Parathyroid adenoma (tissue), 2 donors: Measurements from ENCODE around the gene TRMT61A.
A peak's percentile ranks its signal among the peaks of the same experiment; 100 is the strongest.

Experiments
- H2AFZ ChIP-seq: fragments of 300-600 bp; sonication (generic); one replicate; pipeline ENCODE4 v1.7.0; 2017; ENCODE audit warnings: antibody characterized with exemption, mild to moderate bottlenecking
- H3K27ac ChIP-seq: fragments of 300-600 bp; sonication (generic); one replicate; pipeline ENCODE4 v1.7.0; 2017
- H3K27me3 ChIP-seq: fragments of 300-600 bp; sonication (generic); one replicate; pipeline ENCODE4 v1.7.0; 2017; ENCODE audit warnings: low read length; ENCODE audit not compliant: control insufficient read depth, insufficient read depth
- H3K36me3 ChIP-seq: fragments of 300-600 bp; sonication (generic); one replicate; pipeline ENCODE4 v1.7.0; 2017; ENCODE audit warnings: low read length; ENCODE audit not compliant: control insufficient read depth, insufficient read depth
- H3K4me1 ChIP-seq: fragments of 300-600 bp; sonication (generic); one replicate; pipeline ENCODE4 v1.7.0; 2017; ENCODE audit warnings: control low read depth
- H3K4me2 ChIP-seq: fragments of 300-600 bp; sonication (generic); one replicate; pipeline ENCODE4 v1.7.0; 2017; ENCODE audit warnings: low read length
- H3K4me3 ChIP-seq: fragments of 300-600 bp; sonication (generic); one replicate; pipeline ENCODE4 v1.7.0; 2017; ENCODE audit warnings: low read depth, low read length
- H3K79me2 ChIP-seq: fragments of 300-600 bp; sonication (generic); one replicate; pipeline ENCODE4 v1.7.0; 2017; ENCODE audit warnings: control low read depth
- H3K9ac ChIP-seq: fragments of 300-600 bp; sonication (generic); one replicate; pipeline ENCODE4 v1.7.0; 2017; ENCODE audit warnings: mild to moderate bottlenecking
- H3K9me3 ChIP-seq: fragments of 300-600 bp; sonication (generic); one replicate; pipeline ENCODE4 v1.7.0; 2017; ENCODE audit warnings: low read length; ENCODE audit not compliant: control insufficient read depth
- CTCF ChIP-seq: fragments of 300-600 bp; sonication (generic); IDR thresholded peaks from one replicate; pipeline ENCODE4 v1.7.0; 2017; ENCODE audit warnings: antibody characterized with exemption, mild to moderate bottlenecking
- donor health status: primary hyperparathyroidism.

Gene TRMT61A

GRCh38 chr14:103520269-103520656 is 8.7 kb upstream of the TRMT61A start:
- TF ChIP-seq CTCF: no peak
- Histone ChIP-seq H3K79me2 (no peaks in the 10 kb centered on the region), H3K4me1 (peaks cover 27% of the 10 kb centered on the region), H3K9ac (no peak overlapping the region), H3K9me3 (no peaks in the 10 kb centered on the region), H3K4me2 (peak overlapping the region; percentile 84), H3K4me3 (peak overlapping the region; percentile 74), H3K36me3 (no peaks in the 10 kb centered on the region), H3K27ac (peak overlapping the region; percentile 95), H3K27me3 (no peaks in the 10 kb centered on the region), H2AFZ (peak overlapping the region; percentile 48)

- Histone ChIP-seq H3K27ac (peak overlapping the region; percentile 95), H3K27me3 (no peaks in the 10 kb centered on the region), H3K4me2 (peak overlapping the region; percentile 84), H3K9ac (peak overlapping the region; percentile 48), H3K9me3 (no peaks in the 10 kb centered on the region), H3K4me3 (peak overlapping the region; percentile 74), H3K4me1 (peaks cover 27% of the 10 kb centered on the region), H3K79me2 (no peaks in the 10 kb centered on the region), H3K36me3 (no peaks in the 10 kb centered on the region), H2AFZ (peak overlapping the region; percentile 81)
- peak; percentile 71 for TF ChIP-seq CTCF
These were observed 8.1 kb upstream of the TRMT61A start for GRCh38 chr14:103520657-103521437.

- Histone ChIP-seq H3K4me2 (peak overlapping the region; percentile 84), H3K27ac (peak overlapping the region; percentile 95), H3K36me3 (no peaks in the 10 kb centered on the region), H3K4me1 (peaks cover 27% of the 10 kb centered on the region), H2AFZ (peak overlapping the region; percentile 81), H3K9ac (peak overlapping the region; percentile 48), H3K27me3 (no peaks in the 10 kb centered on the region), H3K4me3 (peak overlapping the region; percentile 74), H3K79me2 (no peaks in the 10 kb centered on the region), H3K9me3 (no peaks in the 10 kb centered on the region)
- no peak for TF ChIP-seq CTCF
These were observed 7.5 kb upstream of the TRMT61A start for GRCh38 chr14:103521438-103521950.

- H3K4me3 ChIP-seq: peak overlapping the region; percentile 74
- peak overlapping the region; percentile 95 for H3K27ac ChIP-seq
- peak overlapping the region; percentile 81 for H2AFZ ChIP-seq
- H3K36me3 ChIP-seq: no peaks in the 10 kb centered on the region
- H3K4me1 ChIP-seq: peaks cover 27% of the 10 kb centered on the region
- no peak overlapping the region for H3K9ac ChIP-seq
- no peaks in the 10 kb centered on the region for H3K79me2 ChIP-seq
- TF ChIP-seq CTCF: no peak
- no peaks in the 10 kb centered on the region for H3K27me3 ChIP-seq
- H3K4me2 ChIP-seq: peak overlapping the region; percentile 84
- H3K9me3 ChIP-seq: no peaks in the 10 kb centered on the region
These were observed 6.9 kb upstream of the TRMT61A start for GRCh38 chr14:103521951-103522563.
